ENCODE data around the gene CFDP1.

CFDP1 gene

DNA sequence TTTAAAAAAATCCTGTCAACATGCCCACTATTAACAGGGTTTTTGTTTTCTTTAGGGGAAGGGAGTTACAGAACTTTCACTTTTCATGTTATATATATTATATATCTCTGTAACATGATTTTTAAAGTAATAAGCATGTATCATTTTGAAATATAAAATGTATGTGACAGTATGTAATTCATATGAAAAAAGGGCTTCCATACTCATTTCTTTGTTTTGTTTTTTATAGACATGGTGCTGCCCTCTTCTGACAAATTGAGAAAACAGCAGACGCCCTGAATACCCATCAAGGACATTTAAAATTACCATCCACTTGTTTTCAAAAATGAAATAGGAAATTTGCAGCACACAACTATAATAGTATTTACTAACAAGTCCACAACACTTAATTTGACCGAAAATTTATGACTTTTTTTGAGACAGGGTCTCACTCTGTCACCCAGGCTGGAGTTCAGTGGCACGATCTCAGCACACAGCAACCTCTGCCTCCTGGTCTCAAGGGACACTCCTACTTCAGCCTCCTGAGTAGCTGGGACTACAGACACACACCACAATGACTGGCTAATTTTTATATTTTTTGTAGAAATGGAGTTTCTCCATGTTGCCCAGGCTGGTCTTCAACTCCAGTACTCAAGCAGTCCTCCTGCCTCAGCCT lies 30.4 kb downstream of the CFDP1 start:
- Histone ChIP-seq H3K4me3 (ENCODE audit: low read length) (no peak overlapping the region), H3K36me3 (ENCODE audit: control insufficient read depth, low read length) (peaks cover 12% of the 10 kb centered on the region), H3K9me3 (ENCODE audit: control insufficient read depth, insufficient read depth, low read length) (no peaks in the 10 kb centered on the region), H4K20me1 (ENCODE audit: control insufficient read depth, insufficient read depth, low read depth, low read length) (no peaks in the 10 kb centered on the region), H3K27ac (ENCODE audit: low read depth, low read length) (no peak overlapping the region), H3K79me2 (ENCODE audit: control insufficient read depth, low read length) (no peaks in the 10 kb centered on the region), H3F3A (ENCODE audit: control insufficient read depth, insufficient read depth) (no peaks in the 10 kb centered on the region), H3K4me2 (ENCODE audit: low read length) (no peak overlapping the region), H3K9me2 (replicated peaks; ENCODE audit: control insufficient read depth, low read length) (no peaks in the 10 kb centered on the region), H3K4me1 (ENCODE audit: control insufficient read depth, low read length) (peaks cover 7% of the 10 kb centered on the region), H3K27me3 (ENCODE audit: control insufficient read depth, low read length) (no peaks in the 10 kb centered on the region)
- TF ChIP-seq, protein P1, sequence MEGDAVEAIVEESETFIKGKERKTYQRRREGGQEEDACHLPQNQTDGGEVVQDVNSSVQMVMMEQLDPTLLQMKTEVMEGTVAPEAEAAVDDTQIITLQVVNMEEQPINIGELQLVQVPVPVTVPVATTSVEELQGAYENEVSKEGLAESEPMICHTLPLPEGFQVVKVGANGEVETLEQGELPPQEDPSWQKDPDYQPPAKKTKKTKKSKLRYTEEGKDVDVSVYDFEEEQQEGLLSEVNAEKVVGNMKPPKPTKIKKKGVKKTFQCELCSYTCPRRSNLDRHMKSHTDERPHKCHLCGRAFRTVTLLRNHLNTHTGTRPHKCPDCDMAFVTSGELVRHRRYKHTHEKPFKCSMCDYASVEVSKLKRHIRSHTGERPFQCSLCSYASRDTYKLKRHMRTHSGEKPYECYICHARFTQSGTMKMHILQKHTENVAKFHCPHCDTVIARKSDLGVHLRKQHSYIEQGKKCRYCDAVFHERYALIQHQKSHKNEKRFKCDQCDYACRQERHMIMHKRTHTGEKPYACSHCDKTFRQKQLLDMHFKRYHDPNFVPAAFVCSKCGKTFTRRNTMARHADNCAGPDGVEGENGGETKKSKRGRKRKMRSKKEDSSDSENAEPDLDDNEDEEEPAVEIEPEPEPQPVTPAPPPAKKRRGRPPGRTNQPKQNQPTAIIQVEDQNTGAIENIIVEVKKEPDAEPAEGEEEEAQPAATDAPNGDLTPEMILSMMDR (IDR thresholded peaks at IDR 0.05; ENCODE audit: low read depth, low read length, poor library complexity, severe bottlenecking) = peak; percentile 69
- no peak for TF ChIP-seq EZH2phosphoT487 (IDR thresholded peaks at IDR 0.05; ENCODE audit: borderline replicate concordance, low read length)

DNA sequence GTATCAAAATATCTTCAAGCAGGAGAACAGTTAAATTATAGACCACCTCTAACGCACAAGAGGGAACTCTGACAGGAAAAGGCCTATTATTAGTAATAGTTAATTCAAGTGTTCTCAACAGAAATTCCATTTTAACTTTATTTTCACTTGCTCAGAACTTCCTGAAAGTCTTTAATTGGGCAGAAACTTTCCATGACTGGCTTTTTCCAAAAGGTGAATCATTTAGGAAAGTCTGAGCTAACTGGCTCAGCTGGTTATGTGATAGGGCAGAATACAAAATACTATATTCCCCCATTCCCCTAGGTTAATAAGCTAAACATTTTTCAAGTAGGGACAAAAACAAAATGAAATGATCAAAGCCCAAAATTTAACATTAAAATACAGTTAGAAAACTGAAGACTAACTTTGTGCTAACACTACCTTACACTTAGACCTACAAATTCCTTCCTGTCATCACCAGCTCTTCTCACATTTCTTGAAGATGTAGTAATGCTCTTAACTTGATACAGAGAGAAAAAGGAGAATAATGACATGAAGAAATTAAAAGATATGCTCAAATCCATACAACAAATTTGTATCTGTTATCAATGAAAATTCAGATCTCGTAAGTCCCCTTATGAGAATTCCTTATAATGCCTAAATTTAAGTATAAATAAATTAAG lies 31.0 kb downstream of the CFDP1 start:
- no peaks in the 10 kb centered on the region for H3K27me3 ChIP-seq (ENCODE audit: control insufficient read depth, low read length)
- H4K20me1 ChIP-seq (ENCODE audit: control insufficient read depth, insufficient read depth, low read depth, low read length) = no peaks in the 10 kb centered on the region
- no peak overlapping the region for H3K27ac ChIP-seq (ENCODE audit: low read depth, low read length)
- no peaks in the 10 kb centered on the region for H3K9me2 ChIP-seq (replicated peaks; ENCODE audit: control insufficient read depth, low read length)
- H3K9me3 ChIP-seq (ENCODE audit: control insufficient read depth, insufficient read depth, low read length) = no peaks in the 10 kb centered on the region
- no peaks in the 10 kb centered on the region for H3F3A ChIP-seq (ENCODE audit: control insufficient read depth, insufficient read depth)
- no peak for TF ChIP-seq EZH2phosphoT487 (IDR thresholded peaks at IDR 0.05; ENCODE audit: borderline replicate concordance, low read length)
- TF ChIP-seq, protein P1 (IDR thresholded peaks at IDR 0.05; ENCODE audit: low read depth, low read length, poor library complexity, severe bottlenecking) = no peak
- H3K79me2 ChIP-seq (ENCODE audit: control insufficient read depth, low read length) = no peaks in the 10 kb centered on the region
- no peak overlapping the region for H3K4me2 ChIP-seq (ENCODE audit: low read length)
- H3K4me3 ChIP-seq (ENCODE audit: low read length) = no peak overlapping the region
- H3K36me3 ChIP-seq (ENCODE audit: control insufficient read depth, low read length) = peaks cover 10% of the 10 kb centered on the region
- peaks cover 7% of the 10 kb centered on the region for H3K4me1 ChIP-seq (ENCODE audit: control insufficient read depth, low read length)

DNA sequence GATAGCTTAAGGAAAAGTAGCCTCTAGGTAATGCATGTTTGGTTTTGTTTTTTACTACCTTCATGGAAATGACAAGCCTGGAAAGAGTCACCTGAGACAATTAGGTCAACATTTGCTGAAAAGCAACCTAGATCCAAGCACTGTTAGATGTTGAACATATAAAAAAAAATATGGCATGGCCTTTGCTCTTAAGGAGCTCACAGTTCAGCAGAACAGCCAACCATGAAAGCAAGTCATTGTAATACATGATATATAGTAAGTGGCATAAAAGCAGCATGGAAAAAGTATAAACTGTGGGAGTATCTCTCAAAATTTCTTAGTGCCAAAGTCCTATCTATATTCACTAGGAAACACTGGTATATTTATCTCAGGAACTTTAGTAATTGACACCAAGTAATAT lies 31.6 kb downstream of the CFDP1 start:
- Histone ChIP-seq H3K36me3 (ENCODE audit: control insufficient read depth, low read length) (peaks cover 6% of the 10 kb centered on the region), H3K4me3 (ENCODE audit: low read length) (no peak overlapping the region), H3K9me2 (replicated peaks; ENCODE audit: control insufficient read depth, low read length) (no peaks in the 10 kb centered on the region), H3F3A (ENCODE audit: control insufficient read depth, insufficient read depth) (no peaks in the 10 kb centered on the region), H3K27ac (ENCODE audit: low read depth, low read length) (no peak overlapping the region), H3K4me1 (ENCODE audit: control insufficient read depth, low read length) (peaks cover 7% of the 10 kb centered on the region), H3K27me3 (ENCODE audit: control insufficient read depth, low read length) (no peaks in the 10 kb centered on the region), H3K4me2 (ENCODE audit: low read length) (no peak overlapping the region), H4K20me1 (ENCODE audit: control insufficient read depth, insufficient read depth, low read depth, low read length) (no peaks in the 10 kb centered on the region), H3K79me2 (ENCODE audit: control insufficient read depth, low read length) (no peaks in the 10 kb centered on the region), H3K9me3 (ENCODE audit: control insufficient read depth, insufficient read depth, low read length) (no peaks in the 10 kb centered on the region)
- TF ChIP-seq EZH2phosphoT487 (IDR thresholded peaks at IDR 0.05; ENCODE audit: borderline replicate concordance, low read length) = no peak
- TF ChIP-seq, protein P1 (IDR thresholded peaks at IDR 0.05; ENCODE audit: low read depth, low read length, poor library complexity, severe bottlenecking) = no peak

Data from DOHH2 (cell line).